ENCODE results near the gene SFI1. TPM values are rescaled to one million over a fixed set of nuclear protein-coding genes. Genes with fewer than 3 reads are reported as not detected.
A peak's percentile ranks its signal among the peaks of the same experiment; 100 is the strongest.
"Not testable (repeated sequence)": the region's sequence is repeated elsewhere in the genome, so short reads cannot be mapped to it uniquely, and the experiment has no call there.

Gene SFI1
- total RNA-seq, 1 donor from 2014 or later: 19.8 TPM

GRCh38 chr22:31491218-31491962 is 4.9 kb upstream of the SFI1 start:
- no peak for DNase-seq (ENCODE audit: extremely low read depth, low read depth, low spot score)

- no peak for DNase-seq (ENCODE audit: extremely low read depth, low read depth, low spot score)
Observed at GRCh38 chr22:31492151-31492550, 4.2 kb upstream of the SFI1 start.

GRCh38 chr22:31493355-31493754 is 3.0 kb upstream of the SFI1 start:
- not testable (repeated sequence) for DNase-seq (ENCODE audit: extremely low read depth, low read depth, low spot score)

- DNase-seq (ENCODE audit: extremely low read depth, low read depth, low spot score): no peak
Observed at GRCh38 chr22:31495343-31495742, 993 bp upstream of the SFI1 start.

- DNase-seq (ENCODE audit: extremely low read depth, low read depth, low spot score): no peak
Observed at GRCh38 chr22:31496735-31497146, 405 bp downstream of the SFI1 start.

- DNase-seq (ENCODE audit: extremely low read depth, low read depth, low spot score): no peak
Observed at GRCh38 chr22:31497148-31497938, 1.0 kb downstream of the SFI1 start.

GRCh38 chr22:31501738-31502137 is 5.4 kb downstream of the SFI1 start:
- no peak for DNase-seq (ENCODE audit: extremely low read depth, low read depth, low spot score)

GRCh38 chr22:31503211-31503964 is 7.1 kb downstream of the SFI1 start:
- DNase-seq (ENCODE audit: extremely low read depth, low read depth, low spot score): no peak

GRCh38 chr22:31504282-31504681 is 7.9 kb downstream of the SFI1 start:
- no peak for DNase-seq (ENCODE audit: extremely low read depth, low read depth, low spot score)

- DNase-seq (ENCODE audit: extremely low read depth, low read depth, low spot score): not testable (repeated sequence)
Observed at GRCh38 chr22:31507517-31507916, 11.2 kb downstream of the SFI1 start.

GRCh38 chr22:31508536-31508935 is 12.2 kb downstream of the SFI1 start:
- no peak for DNase-seq (ENCODE audit: extremely low read depth, low read depth, low spot score)

- no peak for DNase-seq (ENCODE audit: extremely low read depth, low read depth, low spot score)
Observed at GRCh38 chr22:31509061-31509762, 12.9 kb downstream of the SFI1 start.

- DNase-seq (ENCODE audit: extremely low read depth, low read depth, low spot score): no peak
Observed at GRCh38 chr22:31520051-31520450, 23.7 kb downstream of the SFI1 start.

- not testable (repeated sequence) for DNase-seq (ENCODE audit: extremely low read depth, low read depth, low spot score)
Observed at GRCh38 chr22:31524132-31524531, 27.8 kb downstream of the SFI1 start.

GRCh38 chr22:31526270-31526669 is 29.9 kb downstream of the SFI1 start:
- DNase-seq (ENCODE audit: extremely low read depth, low read depth, low spot score): no peak

GRCh38 chr22:31530823-31531195 is 34.5 kb downstream of the SFI1 start:
- DNase-seq (ENCODE audit: extremely low read depth, low read depth, low spot score): peak; percentile 14

- no peak for DNase-seq (ENCODE audit: extremely low read depth, low read depth, low spot score)
Observed at GRCh38 chr22:31532060-31532459, 35.7 kb downstream of the SFI1 start.

- no peak for DNase-seq (ENCODE audit: extremely low read depth, low read depth, low spot score)
Observed at GRCh38 chr22:31533374-31533773, 37.0 kb downstream of the SFI1 start.

- no peak for DNase-seq (ENCODE audit: extremely low read depth, low read depth, low spot score)
Observed at GRCh38 chr22:31537019-31537535, 40.7 kb downstream of the SFI1 start.

- DNase-seq (ENCODE audit: extremely low read depth, low read depth, low spot score): no peak
Observed at GRCh38 chr22:31538815-31539214, 42.5 kb downstream of the SFI1 start.

GRCh38 chr22:31540166-31540565 is 43.8 kb downstream of the SFI1 start:
- not testable (repeated sequence) for DNase-seq (ENCODE audit: extremely low read depth, low read depth, low spot score)

Data from glomerular endothelial cell (primary cell).